ENCODE results near the gene TTC39A.
"Not testable (repeated sequence)": the region's sequence is repeated elsewhere in the genome, so short reads cannot be mapped to it uniquely, and the experiment has no call there.

Gene TTC39A

DNA sequence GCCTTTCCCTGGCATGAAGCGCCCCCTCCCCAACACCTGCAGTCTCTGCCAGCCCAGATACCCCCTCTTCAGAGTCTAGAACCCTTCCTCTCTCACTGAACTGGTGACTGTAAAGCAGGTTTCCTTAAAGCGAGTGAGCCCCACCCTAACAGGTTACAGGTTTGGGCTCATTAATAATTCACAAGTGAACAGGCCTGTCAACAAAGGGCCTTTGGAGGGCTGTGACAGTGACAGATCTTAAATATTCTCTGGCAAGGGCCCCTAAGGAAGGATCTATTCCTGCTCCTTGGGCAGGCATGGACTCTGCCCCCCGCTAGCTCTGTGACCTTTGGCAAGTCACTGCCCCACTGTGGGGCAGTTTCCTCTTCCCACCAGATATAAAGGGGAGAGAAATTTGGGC is 5.6 kb upstream of the TTC39A start:
- DNase-seq = no peak

DNA sequence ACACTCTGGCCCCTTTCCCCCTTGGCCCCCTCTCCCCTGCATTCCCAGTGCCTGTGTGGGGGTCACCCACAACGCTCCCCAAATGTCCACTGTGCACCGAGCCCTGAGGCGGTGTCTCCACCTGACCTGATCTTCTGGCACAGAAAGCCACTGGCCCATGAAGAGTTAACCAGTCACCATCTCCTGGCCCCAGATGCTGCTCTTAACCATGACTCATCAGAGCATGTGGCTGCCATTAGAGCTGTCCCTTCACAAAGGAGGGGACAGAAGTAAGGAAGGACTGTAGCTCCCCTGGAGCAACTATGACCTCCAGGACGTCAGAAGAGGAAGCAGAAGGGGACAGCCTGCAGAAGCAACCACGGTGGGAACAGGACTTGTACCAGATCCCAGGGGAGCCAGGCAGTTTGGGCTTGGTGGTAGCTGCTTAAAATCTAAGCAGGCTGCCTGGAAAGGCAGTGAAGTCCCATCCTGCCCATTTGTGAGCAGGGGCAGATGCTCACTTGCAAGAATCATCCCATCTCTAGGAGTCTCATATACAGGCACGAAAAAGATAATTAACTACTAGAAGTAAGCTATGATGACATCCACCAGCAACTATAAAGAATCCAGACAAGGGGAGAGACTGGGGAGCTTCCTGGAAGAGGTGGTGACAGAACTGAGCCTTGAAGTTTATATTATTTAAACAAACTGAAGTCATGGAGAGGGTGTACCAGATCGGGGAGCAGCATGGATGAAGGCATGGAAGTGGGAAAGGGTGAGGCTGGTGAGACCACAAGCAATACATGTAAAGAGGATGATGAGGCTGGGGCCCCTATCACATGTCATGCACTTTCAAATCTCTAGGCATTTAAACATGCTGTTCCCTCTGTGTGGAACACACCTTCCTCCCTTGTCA is 1.1 kb upstream of the TTC39A start:
- DNase-seq = peak; percentile 43

DNA sequence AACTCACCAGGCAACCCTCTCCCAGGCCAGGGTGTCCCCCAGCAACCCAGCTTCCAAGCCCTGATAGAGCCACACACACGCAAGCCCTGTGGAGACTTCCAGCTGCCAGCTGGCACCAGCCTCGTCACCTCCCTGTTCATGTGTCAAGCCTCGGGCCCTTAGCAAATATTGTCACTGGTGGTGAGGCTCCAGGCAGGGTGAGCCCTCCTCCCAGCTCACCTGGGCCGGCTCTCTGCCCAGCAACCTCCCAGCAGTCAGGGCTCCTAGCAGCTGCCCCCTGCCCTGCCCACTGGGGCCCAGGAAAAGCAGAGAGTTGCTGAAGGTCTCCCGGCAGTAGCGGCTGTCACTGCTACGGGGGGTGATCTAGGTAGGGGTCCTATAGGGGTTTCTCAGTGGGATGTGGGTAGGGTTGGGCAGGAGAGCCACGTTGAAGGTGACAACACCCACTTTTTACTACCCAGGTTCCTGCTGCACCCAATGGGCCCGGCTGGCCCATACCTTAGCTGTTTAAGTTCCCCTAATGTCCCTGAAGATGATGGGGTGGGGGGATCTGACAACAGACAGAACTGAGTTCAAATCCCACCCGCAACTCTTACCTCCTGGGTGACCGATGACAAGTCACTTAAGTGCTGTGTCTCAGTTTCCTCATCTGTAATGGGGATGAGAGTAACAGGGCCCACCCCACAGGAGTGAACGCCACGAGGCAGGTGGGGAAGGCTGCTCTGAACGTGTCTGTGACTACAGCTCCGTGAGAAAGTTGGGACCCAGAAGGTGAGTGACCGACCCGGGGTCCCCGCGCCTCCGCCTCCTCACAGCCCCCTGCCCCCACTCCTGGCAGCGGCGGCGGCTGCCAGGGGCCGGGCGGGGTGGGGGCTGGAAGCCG is 678 bp downstream of the TTC39A start:
- no peak for DNase-seq

DNA sequence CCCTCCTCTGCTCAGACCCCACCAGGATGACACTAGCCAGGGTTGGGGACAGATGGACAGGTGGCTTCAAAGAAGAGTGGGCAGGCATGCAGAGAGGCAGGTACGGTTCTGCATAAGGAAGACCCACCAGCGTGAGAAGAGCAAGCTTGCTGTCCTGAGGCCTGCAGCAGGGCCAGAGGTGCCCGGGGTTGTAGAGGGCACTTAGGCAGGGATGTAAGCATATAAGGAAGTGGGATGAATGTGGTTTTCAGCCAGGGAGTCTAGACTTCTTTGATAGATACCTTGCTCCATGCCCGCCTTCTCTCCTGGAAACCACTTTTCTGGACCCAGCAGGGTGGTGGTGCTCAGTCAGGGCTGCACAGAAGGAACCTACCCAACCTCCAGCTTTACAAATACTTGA is 1.4 kb downstream of the TTC39A start:
- no peak for DNase-seq

DNA sequence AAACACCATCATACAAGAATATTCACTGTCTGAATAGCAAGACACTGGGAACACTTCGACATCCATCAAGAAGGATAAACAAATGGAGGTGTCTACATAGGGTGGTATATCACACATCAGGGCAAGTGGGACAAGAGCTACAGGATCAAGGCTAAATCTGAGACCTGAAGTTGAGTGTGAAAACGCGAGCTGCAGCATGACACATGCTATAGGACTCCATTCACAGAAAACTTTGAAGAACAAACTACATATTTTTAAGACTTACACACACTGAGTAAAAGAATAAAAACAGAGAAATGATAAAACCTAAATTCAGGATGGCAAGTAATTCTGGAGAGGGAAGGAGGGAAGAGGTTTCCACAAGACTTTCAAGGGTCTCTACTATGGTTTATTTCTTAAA is 2.1 kb downstream of the TTC39A start:
- DNase-seq = peak; percentile 51

DNA sequence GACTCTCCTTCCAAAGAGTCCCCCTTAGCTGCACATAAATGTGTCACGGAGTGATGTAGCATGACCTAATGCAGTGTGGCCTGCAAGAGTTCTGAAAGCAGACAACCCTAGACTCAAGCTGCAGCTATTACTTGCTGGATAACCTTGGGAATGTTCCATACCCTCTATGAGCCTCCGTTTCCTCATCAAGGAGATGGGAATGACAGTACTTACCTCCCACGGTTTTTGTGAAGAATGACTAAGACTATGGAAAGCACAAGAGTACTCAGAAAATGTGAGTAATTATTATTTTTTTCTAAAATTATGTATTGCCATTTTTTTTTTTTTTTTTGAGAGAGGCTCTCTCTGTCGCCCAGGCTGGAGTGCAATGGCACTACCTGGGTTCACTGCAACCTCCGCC is 3.0 kb downstream of the TTC39A start:
- peak; percentile 31 for DNase-seq

DNA sequence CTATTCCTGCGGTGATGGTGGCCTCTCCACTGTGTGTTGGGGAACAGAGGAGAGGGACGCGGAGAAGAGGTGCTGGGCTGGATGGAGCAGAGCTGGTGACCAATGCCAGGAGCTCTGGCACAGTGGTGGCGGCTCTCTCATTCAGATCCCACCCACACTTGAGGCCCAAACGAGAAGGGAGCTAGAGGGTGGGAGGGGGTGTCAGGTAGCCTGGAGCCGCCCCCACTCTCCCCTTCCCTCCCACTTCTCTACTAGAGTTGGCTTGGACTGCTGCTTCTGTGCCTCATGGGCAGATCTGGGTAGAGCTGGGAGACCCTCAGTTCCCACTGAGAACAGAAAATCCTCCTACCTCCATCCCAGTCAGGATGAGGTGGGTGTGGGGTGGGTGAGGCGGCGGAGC is 3.5 kb downstream of the TTC39A start:
- no peak for DNase-seq

DNA sequence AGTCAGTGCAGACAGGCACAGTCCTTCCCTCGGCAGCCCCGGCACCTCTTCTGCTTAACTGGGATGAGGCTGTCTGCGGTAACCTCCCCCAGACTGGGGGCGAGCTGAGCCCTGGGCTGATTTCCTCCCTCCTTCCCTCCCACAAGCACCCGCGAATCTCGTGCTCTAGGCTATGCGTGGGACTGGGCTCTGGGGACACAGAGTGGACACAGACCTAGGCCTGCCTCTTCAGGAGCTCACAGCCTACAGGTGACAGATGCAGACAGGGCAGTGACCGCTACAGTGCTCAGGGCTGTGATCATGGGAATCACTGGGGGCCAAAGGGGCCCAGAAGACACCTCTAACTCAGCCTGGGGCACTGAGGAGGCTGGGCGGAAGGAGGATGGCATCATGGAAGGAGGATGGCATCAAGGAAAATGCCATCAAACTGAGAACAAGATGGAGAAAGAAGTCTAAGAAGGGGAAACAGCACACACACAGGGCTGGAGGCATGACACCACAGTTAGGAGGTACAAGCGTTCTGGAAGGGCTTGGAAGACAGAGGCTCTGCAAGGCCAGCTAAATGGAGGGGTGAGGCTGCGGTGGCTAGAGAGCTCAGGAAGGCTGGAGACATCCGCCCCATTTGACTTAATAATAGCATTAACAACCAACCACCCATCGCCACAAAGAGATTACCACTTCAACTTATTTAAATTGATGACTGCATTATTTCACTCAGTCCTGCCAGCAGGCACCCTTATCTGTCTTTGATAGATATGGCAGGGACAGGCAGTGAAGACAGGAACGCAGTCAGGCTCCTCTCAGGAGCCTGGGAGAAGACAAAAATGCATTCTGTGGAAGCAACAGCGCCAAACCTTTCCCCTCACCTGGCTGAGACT is 4.2 kb downstream of the TTC39A start:
- no peak for DNase-seq

DNA sequence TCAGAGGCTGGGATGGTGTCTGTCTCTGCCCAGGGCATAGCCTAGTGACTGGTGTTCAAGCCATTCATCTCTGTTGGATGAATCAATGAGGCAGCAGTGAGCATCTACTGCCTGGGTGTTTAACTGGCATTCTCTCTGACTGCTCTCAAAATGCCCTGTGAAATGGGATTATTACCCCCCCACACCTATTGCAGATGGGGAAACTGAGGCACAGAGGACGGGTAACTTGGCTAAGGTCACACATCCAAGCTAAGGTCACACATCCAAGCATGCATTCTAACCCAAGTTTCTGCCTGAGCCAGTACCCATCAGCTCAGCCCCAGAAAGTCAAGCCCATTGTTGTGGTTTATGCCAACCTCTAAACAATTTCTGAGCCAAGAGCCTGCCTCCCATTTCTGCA is 5.0 kb downstream of the TTC39A start:
- no peak for DNase-seq

DNA sequence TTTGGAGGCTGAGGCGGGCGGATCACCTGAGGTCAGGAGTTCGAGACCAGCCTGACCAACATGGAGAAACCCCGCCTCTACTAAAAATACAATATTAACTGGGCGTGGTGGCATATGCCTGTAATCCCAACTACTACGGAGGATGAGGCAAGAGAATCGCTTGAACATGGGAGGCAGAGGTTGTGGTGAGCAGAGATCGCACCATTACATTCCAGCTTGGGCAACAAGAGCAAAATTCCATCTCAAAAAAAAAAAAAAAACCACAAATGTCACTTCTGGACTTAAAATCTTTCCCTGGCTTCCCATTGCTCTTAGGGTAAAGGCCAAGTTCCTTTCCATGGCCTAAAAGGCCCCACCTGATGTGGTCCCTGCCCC is 5.4 kb downstream of the TTC39A start:
- DNase-seq = not testable (repeated sequence)

DNA sequence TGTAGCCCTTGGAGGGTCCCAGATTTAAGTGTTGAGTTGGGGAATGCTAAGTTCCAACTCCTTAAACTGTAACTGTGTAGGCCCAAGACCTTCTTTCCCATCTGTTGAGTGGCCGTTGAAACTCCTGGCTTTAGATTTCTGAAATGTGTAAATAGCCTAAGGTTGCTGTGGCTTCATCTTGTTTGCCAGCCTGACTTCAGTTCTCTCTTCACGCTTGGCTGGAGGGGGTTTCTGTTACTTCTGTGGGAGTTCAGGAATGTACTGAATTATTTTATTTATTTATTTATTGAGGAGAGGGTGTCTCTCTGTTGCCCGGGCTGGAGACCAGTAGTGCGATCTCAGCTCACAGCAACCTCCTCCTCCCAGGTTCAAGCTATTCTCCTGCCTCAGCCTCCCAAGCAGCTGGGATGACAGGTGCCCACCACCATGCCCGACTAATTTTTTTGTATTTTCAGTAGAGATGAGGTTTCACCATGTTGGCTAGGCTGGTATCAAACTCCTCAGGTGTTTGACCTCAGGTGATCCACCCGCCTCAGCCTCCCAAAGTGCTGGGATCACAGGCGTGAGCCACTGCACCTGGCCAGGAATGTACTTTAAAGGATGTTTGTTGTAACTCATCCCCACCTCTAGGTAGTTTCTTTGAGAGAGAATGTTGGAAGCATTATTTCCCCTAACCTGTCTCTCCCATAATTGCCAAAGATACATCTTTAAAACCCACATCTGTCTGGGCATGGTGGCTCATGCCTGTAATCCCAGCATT is 5.9 kb downstream of the TTC39A start:
- no peak for DNase-seq

DNA sequence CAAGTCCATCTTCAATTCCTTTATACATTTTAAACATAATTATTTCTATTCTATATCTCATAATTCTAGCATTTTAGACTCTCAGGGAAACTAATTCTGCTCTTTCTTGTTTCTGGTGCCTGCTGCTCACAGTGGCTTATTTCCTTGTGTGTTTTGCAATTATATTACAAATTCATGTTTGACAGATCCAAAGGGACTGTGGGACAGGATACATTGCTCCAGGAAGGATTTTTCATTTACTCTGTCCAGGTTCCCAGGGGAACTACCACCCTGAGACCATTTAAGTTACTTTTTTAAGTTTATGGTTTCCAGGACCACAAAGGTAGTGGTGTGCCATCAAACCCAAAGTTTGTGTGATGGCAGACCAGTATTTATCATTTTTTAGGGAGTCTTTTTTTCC is 6.6 kb downstream of the TTC39A start:
- DNase-seq = no peak

DNA sequence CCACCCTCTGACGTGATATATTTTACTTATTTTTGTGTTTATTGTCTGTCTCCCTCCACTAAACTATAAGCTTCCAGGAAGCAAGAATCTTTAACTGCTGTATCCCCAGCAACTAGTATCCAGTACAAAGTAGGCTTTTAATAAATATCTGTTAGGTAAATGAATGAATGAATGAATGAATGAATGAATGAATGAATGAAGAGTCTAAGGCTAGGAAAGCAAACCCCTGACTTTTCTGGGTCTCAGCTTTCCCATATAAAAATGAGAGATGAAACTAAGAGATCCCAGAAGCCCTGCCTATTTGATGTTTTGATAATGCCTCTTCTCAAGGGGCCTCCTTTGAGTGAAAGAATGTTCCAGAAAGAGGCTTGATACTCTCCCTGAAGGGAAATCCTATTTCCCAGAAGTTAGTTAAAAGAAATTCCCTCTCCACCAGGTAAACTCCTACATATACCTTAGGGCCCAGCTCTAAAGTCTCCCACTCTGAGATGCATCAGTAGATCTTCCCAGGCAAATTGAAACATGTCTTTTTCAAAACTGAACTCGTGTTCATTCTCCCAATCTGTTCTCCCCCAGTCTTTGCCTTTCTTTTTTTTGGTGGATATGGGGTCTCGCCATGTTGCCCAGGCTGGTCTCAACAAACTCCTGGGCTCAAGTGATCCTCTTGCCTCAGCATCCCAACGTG is 7.8 kb downstream of the TTC39A start:
- DNase-seq = no peak

DNA sequence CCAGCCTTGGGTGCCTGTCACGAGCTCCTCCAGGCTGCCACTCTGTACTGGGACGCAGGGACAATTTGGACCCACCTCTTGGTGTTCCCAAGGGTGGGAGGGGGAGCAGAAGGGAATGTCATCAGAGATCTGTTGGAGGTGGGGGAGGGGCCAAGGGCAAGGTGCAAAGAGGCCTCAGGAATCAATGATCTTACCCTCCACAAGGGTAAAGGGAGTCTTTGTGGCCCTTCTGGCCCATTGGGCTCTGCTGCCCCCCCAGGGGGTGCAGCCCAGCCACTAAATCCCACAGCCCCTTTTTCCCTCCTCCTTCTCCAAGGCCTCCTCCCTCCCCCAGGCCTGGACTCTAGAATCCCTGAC is 8.5 kb downstream of the TTC39A start:
- no peak for DNase-seq

DNA sequence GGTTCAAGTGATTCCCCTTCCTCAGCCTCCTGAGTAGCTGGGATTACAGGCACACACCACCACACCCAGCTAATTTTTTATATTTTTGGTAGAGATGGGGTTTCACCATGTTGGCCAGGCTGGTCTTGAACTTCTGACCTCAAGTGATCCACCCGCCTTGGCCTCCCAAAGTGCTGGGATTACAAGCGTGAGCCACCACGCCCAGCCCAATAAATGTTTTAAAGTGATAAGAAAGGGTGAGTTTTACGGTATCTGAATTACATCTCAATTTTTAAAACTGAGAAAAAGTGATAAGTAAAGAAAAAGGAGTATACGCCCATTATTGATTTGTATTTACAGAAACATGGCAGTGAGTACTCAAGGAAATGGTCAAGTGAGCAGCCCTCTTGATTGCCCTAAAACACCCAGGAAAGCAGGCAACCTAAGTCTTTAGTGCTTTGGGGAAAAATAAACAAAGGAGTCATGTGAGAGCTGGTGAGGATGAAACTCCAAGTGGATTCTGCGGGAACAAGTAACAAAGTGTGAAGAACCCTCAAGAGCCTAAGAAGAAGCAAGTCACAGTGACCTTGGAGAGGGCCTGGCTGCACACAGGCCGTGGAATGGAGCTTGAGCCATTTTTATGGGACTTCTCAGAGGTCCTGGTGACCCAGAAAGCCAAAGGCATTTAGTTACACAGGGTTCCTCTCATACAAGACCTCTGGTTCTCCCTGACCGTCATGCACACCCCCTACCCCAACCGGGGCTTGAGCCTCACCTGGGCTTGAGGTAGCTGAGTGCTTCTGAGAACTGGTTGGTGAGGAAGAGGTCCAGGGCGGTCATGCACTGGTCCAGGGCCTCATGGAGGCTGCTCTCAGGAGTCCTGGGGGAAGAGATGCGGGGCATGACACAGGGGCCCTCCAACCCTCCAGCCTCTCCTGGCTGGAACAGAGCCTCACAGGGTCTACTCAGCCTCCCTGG is 9.1 kb downstream of the TTC39A start:
- no peak for DNase-seq

DNA sequence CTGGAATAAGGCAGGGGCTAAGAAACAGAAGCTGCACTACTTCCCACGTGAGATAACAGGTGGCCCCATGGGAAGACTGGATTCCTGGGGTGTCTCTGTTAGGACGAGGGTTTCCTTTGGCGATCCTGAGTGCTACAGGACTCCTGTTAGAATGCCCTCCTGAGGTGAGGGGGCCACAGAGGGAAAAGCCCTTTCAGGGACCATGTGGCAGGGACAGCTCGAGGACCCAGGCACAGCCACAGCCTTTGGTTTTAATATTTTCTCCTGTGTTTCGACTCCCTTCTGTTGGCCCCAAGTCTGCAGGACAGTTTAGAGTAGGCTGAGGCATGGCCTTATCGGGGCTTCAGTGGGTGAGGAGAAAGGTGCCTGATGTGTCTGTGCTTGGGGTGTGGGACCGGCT is 12.6 kb downstream of the TTC39A start:
- DNase-seq = no peak

DNA sequence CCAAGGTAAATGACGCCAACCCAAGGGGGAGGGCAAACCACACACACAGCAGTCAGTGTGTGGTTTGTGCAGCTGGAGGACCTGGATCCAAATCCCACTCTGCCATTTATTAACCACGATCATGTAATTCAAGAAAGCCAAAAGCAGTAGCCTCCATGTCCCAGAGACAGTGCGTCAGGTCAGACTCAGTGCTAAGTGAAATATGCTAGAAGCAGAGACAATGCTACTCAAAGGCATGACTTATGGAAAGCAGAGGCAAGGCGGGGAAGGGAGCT is 13.6 kb downstream of the TTC39A start:
- DNase-seq = peak; percentile 14

DNA sequence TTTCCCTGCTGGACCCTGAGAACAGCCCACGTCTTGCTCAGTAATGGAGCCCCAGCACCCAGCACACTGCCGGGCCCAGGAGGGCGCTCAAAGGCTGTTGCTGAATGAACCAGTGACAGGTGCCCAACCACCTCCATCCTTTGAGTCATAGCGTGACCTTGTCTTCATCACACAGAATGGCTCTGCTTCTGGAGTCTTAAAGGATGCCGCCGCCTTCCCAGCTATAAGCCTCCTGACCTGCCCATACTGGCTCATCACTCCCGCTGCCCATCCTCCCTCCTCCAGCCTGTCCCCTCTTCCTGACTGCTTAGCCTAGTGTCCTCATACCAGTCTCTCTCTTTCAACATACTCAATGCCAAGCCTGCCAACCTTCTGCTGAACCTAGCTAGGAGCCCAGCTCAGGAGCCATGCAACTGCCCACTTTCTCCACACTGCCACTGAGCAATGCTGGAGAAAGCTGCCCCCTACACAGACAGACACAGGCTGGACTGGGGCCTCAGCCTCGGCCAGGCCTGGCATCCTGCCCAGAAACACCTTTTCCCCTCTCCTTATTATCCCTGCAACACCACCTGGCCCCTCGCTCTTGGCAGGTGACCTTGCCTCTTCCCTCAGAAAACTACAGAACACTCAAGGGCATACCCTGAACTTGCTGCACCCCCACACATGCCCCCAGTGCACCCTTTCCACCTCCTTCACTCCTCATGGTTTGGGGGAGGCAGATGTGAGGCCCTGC is 14.1 kb downstream of the TTC39A start:
- no peak for DNase-seq

DNA sequence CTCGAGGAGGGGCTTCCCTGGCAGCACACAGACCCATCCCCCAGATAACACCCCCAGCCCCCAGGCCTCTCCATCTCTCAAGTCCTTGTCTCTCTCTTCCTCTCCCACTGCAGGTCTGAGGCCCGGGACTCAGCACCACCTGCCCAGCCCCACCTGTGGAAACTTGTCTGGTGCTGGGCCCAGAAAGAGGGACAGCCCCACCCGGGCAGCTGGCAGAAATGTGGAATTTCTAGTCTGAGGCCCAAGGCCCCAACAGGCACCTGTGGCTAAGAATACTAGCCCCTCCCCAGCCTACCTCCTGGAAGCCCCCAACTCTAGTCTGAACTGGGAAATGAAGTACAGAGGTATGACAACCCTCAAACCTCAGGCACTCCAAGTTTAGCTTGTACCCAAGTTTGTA is 15.4 kb downstream of the TTC39A start:
- DNase-seq = no peak
